Fibroblast of skin of left biceps (primary cell): ENCODE results near the gene CLCN3.
"Not testable (repeated sequence)": the region's sequence is repeated elsewhere in the genome, so short reads cannot be mapped to it uniquely, and the experiment has no call there.

ENCODE experiments used
- DNase-seq, 2 experiments: peaks; one replicate each; pipeline ENCODE4 v3.0.0-alpha.2; 2013; ENCODE audit warnings: low read depth in 2 of 2

Gene CLCN3

GRCh38 chr4:169619958-169620879 is at the start of gene CLCN3:
CLCN3 (plus strand) TSS chr4:169620578; CDS start chr4:169635929, 15,351 bp downstream.
- peak; percentile 85 for DNase-seq

- DNase-seq: not testable (repeated sequence)
These were observed 49.4 kb upstream of the CLCN3 start for GRCh38 chr4:169571012-169571411.

GRCh38 chr4:169571435-169571834 is 48.9 kb upstream of the CLCN3 start:
- DNase-seq: no peak

GRCh38 chr4:169573889-169574288 is 46.5 kb upstream of the CLCN3 start:
- DNase-seq: no peak

GRCh38 chr4:169582203-169582602 is 38.2 kb upstream of the CLCN3 start:
- DNase-seq: no peak

GRCh38 chr4:169582706-169583105 is 37.7 kb upstream of the CLCN3 start:
- no peak for DNase-seq

- DNase-seq: no peak
These were observed 36.8 kb upstream of the CLCN3 start for GRCh38 chr4:169583563-169583962.

- DNase-seq: no peak
These were observed 27.3 kb upstream of the CLCN3 start for GRCh38 chr4:169593050-169593560.

- no peak for DNase-seq
These were observed 25.7 kb upstream of the CLCN3 start for GRCh38 chr4:169594560-169595195.

- no peak for DNase-seq
These were observed 19.2 kb upstream of the CLCN3 start for GRCh38 chr4:169601016-169601771.

GRCh38 chr4:169603312-169603711 is 17.1 kb upstream of the CLCN3 start:
- no peak for DNase-seq

GRCh38 chr4:169604131-169604900 is 16.1 kb upstream of the CLCN3 start:
- no peak for DNase-seq

- DNase-seq: no peak
These were observed 15.5 kb upstream of the CLCN3 start for GRCh38 chr4:169604903-169605331.

- DNase-seq: no peak
These were observed 9.2 kb upstream of the CLCN3 start for GRCh38 chr4:169611157-169611556.

GRCh38 chr4:169611991-169612870 is 8.1 kb upstream of the CLCN3 start, which contains the start of gene NEK1:
NEK1 (minus strand) TSS chr4:169612583; CDS start chr4:169602630, 9,953 bp downstream.
- DNase-seq: peak; percentile 61 to 68

- DNase-seq: peak in 1 of 2 experiments; percentile 34
These were observed 7.2 kb upstream of the CLCN3 start for GRCh38 chr4:169612871-169613859.

GRCh38 chr4:169615467-169616106 is 4.8 kb upstream of the CLCN3 start:
- no peak for DNase-seq

GRCh38 chr4:169616846-169617245 is 3.5 kb upstream of the CLCN3 start:
- no peak for DNase-seq
